HCT116 (cell line): Measurements from ENCODE around the gene HK2. TPM values are rescaled to one million over a fixed set of nuclear protein-coding genes. Genes with fewer than 3 reads are reported as not detected.

ENCODE experiments used
- ATAC-seq: fragments of 200-7000 bp; cut with Tn5 transposase; 2 replicates; pipeline ENCODE4 v1.9.1; 2020; ENCODE audit warnings: mild to moderate bottlenecking, moderate library complexity
- BruUV-seq: library from RNA; stranded (reverse); fragments of 400-500 nt; replicated peaks from 2 replicates; lab custom pipeline; 2021; lab: Mats Ljungman, UMichigan
- CTCF ChIA-PET: fragments of 300-600 bp; sonication (Branson Sonifier 250); formaldehyde crosslinking; loops from one replicate; lab custom pipeline; 2021; ENCODE audit warnings: antibody characterized with exemption; lab: Charles Lee
- POLR2A ChIA-PET: fragments of 300-600, 350-600 bp; sonication (Branson Sonifier 250); formaldehyde crosslinking; loops from one replicate; lab custom pipeline; 2021; ENCODE audit warnings: antibody characterized with exemption; lab: Charles Lee
- RAD21 ChIA-PET, 2 experiments: fragments of 300-600 bp; sonication (Branson Sonifier 250); formaldehyde crosslinking; loops; one replicate each; lab custom pipeline; 2023; ENCODE audit warnings: low total read pairs in 2 of 2; ENCODE audit not compliant: uncharacterized antibody in 2 of 2, unreplicated experiment in 2 of 2, low non-redundant PET in 1 of 2; lab: Charles Lee
- DNase-seq: peaks from one replicate; pipeline ENCODE4 v3.0.0-alpha.2; 2010; ENCODE audit warnings: low read depth, low spot score
- H2AFZ ChIP-seq: fragments of 200-600 bp; shearing (Covaris generic), sonication (generic); 2 replicates; pipeline ENCODE4 v1.6.1; 2017; ENCODE audit warnings: low read depth, mixed run types, mixed read lengths, antibody characterized with exemption, low read length; ENCODE audit not compliant: poor library complexity, severe bottlenecking
- H3K27ac ChIP-seq: 2 replicates; pipeline ENCODE4 v1.5.1; 2012; ENCODE audit warnings: low read depth, low read length
- H3K27me3 ChIP-seq: fragments of 200-600 bp; sonication (generic); 2 replicates; pipeline ENCODE4 v1.6.1; 2016; ENCODE audit warnings: mixed run types, low read length, mixed read lengths; ENCODE audit not compliant: insufficient read depth
- H3K36me3 ChIP-seq, 2 experiments: fragments of 200-500 bp in 1 of 2; fragments of 200-600 bp in 1 of 2; sonication (Bioruptor generic) in 1 of 2; sonication (generic) in 1 of 2; 2 replicates each; pipeline versions ENCODE4 v1.5.1 to v1.6.1; 2014 to 2016; ENCODE audit warnings: low read length in 2 of 2, inconsistent platforms in 1 of 2, mixed read lengths in 1 of 2, mixed run types in 1 of 2; ENCODE audit not compliant: insufficient read depth in 2 of 2, control insufficient read depth in 1 of 2
- H3K4me1 ChIP-seq, 2 experiments: fragments of 200-600 bp in 1 of 2; sonication (generic) in 1 of 2; 2 replicates each; pipeline versions ENCODE4 v1.5.1 to v1.6.1; 2012 to 2017; ENCODE audit warnings: low read length in 2 of 2, inconsistent platforms in 1 of 2, mild to moderate bottlenecking in 1 of 2, mixed read lengths in 1 of 2, mixed run types in 1 of 2, moderate library complexity in 1 of 2; ENCODE audit not compliant: insufficient read depth in 2 of 2, control insufficient read depth in 1 of 2
- H3K4me2 ChIP-seq: fragments of 200-600 bp; sonication (generic); 2 replicates; pipeline ENCODE4 v1.6.1; 2017; ENCODE audit warnings: mixed run types, low read length, mixed read lengths
- H3K4me3 ChIP-seq, 2 experiments: fragments of 200-600 bp in 1 of 2; sonication (generic) in 1 of 2; replicated peaks in 1 of 2; 2 replicates each; pipeline ENCODE4 v1.5.1; 2011 to 2016; ENCODE audit warnings: low read length in 2 of 2, control low read depth in 1 of 2, low read depth in 1 of 2, mild to moderate bottlenecking in 1 of 2, mixed read lengths in 1 of 2, mixed run types in 1 of 2
- H3K79me2 ChIP-seq: fragments of 200-600 bp; sonication (generic); 2 replicates; pipeline ENCODE4 v1.6.1; 2017; ENCODE audit warnings: mild to moderate bottlenecking, mixed run types, low read length, moderate library complexity, mixed read lengths; ENCODE audit not compliant: insufficient read depth
- H3K9ac ChIP-seq: fragments of 200-600 bp; sonication (generic); 2 replicates; pipeline ENCODE4 v1.6.1; 2016; ENCODE audit warnings: low read length, mixed read lengths
- H3K9me2 ChIP-seq: fragments of 200-600 bp; sonication (generic), shearing (Covaris generic); 2 replicates; pipeline ENCODE4 v1.6.1; 2017; ENCODE audit warnings: mixed run types, mild to moderate bottlenecking, moderate library complexity; ENCODE audit not compliant: insufficient read depth
- H3K9me3 ChIP-seq, 2 experiments: fragments of 200-500 bp in 1 of 2; fragments of 200-600 bp in 1 of 2; sonication (Bioruptor generic) in 1 of 2; sonication (generic) in 1 of 2; 2 replicates each; pipeline ENCODE4 v1.6.1; 2014 to 2017; ENCODE audit warnings: low read length in 2 of 2, mixed read lengths in 2 of 2, inconsistent platforms in 1 of 2, low read depth in 1 of 2, mild to moderate bottlenecking in 1 of 2, mixed run types in 1 of 2, moderate library complexity in 1 of 2; ENCODE audit not compliant: control insufficient read depth in 1 of 2, insufficient read depth in 1 of 2
- H4K20me1 ChIP-seq: fragments of 200-600 bp; sonication (generic), shearing (Covaris generic); 2 replicates; pipeline ENCODE4 v1.6.1; 2017; ENCODE audit warnings: mixed run types, mild to moderate bottlenecking, moderate library complexity; ENCODE audit not compliant: insufficient read depth
- CTCF ChIP-seq, 3 experiments: fragments of 200-600 bp in 1 of 3; sonication (generic) in 1 of 3; IDR thresholded peaks in 2 of 3; conservative IDR thresholded peaks in 1 of 3; 2 replicates each; pipeline ENCODE4 v1.5.1; 2012 to 2017; ENCODE audit warnings: low read depth in 2 of 3, low read length in 2 of 3, antibody characterized with exemption in 1 of 3, borderline replicate concordance in 1 of 3, control low read depth in 1 of 3, mild to moderate bottlenecking in 1 of 3, mixed read lengths in 1 of 3, mixed run types in 1 of 3, moderate library complexity in 1 of 3; ENCODE audit not compliant: insufficient read depth in 1 of 3
- EGR1 ChIP-seq: IDR thresholded peaks from 2 replicates; pipeline ENCODE4 v1.6.1; 2012; ENCODE audit warnings: low read depth
- EZH2 ChIP-seq: fragments of 200-600 bp; sonication (generic); IDR thresholded peaks from 2 replicates; pipeline ENCODE4 v1.6.1; 2017; ENCODE audit warnings: antibody characterized with exemption, mixed run types
- JUND ChIP-seq: IDR thresholded peaks from 2 replicates; pipeline ENCODE4 v1.6.1; 2012
- RAD21 ChIP-seq: IDR thresholded peaks from 2 replicates; pipeline ENCODE4 v1.6.1; 2012; ENCODE audit warnings: low read depth, mild to moderate bottlenecking
- REST ChIP-seq: IDR thresholded peaks from 2 replicates; pipeline ENCODE4 v1.6.1; 2012; ENCODE audit warnings: low read depth
- SIN3A ChIP-seq: IDR thresholded peaks from 2 replicates; pipeline ENCODE4 v1.6.1; 2012; ENCODE audit warnings: low read depth
- SP1 ChIP-seq: IDR thresholded peaks from 2 replicates; pipeline ENCODE4 v1.6.1; 2012; ENCODE audit warnings: low read depth
- TCF7L2 ChIP-seq: IDR thresholded peaks from 2 replicates; pipeline ENCODE4 v1.7.0; 2011; ENCODE audit warnings: borderline replicate concordance, inconsistent platforms; ENCODE audit not compliant: insufficient read depth, insufficient read length; ENCODE audit errors: extremely low read depth
- ZFX ChIP-seq: fragments of 450-650 bp; IDR thresholded peaks from 2 replicates; pipeline ENCODE4 v1.6.1; 2017
- ZNF274 ChIP-seq: fragments of 200-500 bp; sonication (Bioruptor generic); IDR thresholded peaks from 2 replicates; pipeline ENCODE4 v1.6.1; 2014; ENCODE audit warnings: mild to moderate bottlenecking, low read depth, low read length, inconsistent platforms
- intact Hi-C: fragments of 100-400 bp; cut with micrococcal nuclease; formaldehyde crosslinking; loops from 2 replicates; pipeline ENCODE4 v1.10.0; 2022
- total RNA-seq: library from RNA; stranded (reverse); gene quantifications from one replicate; pipeline ENCODE4 v1.2.1, GENCODE V29; 2021; ENCODE audit not compliant: unreplicated experiment
- TF ChIP-seq, protein P1 (sequence below): IDR thresholded peaks from 2 replicates; pipeline ENCODE4 v1.6.1; 2012
- TF ChIP-seq, protein P2 (sequence below): IDR thresholded peaks from 2 replicates; pipeline ENCODE4 v1.6.1; 2012

Gene HK2
- total RNA-seq, 1 experiment from 2014 or later: 42.5 TPM

GRCh38 chr2:74860521-74860920 is 26.6 kb downstream of the HK2 start:
- TF ChIP-seq RAD21: no peak
- no peak for TF ChIP-seq JUND
- TF ChIP-seq, protein P1, sequence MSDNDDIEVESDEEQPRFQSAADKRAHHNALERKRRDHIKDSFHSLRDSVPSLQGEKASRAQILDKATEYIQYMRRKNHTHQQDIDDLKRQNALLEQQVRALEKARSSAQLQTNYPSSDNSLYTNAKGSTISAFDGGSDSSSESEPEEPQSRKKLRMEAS: no peak
- no peak for TF ChIP-seq EGR1
- TF ChIP-seq, protein P2, sequence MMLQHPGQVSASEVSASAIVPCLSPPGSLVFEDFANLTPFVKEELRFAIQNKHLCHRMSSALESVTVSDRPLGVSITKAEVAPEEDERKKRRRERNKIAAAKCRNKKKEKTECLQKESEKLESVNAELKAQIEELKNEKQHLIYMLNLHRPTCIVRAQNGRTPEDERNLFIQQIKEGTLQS: no peak
- no peak overlapping the region for H3K27ac ChIP-seq
- no peaks in the 10 kb centered on the region for H3K9me3 ChIP-seq
- no peaks in the 10 kb centered on the region for H4K20me1 ChIP-seq
- no peak overlapping the region for H3K9ac ChIP-seq
- ChIA-PET POLR2A (no interaction called here), RAD21 (no interaction called here), CTCF (no interaction called here)
- H3K79me2 ChIP-seq: peaks cover 46% of the 10 kb centered on the region
- H2AFZ ChIP-seq: no peak overlapping the region
- no peaks in the 10 kb centered on the region for H3K9me2 ChIP-seq
- intact Hi-C loops: no loop called here
- H3K27me3 ChIP-seq: no peaks in the 10 kb centered on the region
- peaks cover 7 to 11% of the 10 kb centered on the region in 2 experiments; a peak in 3 of 4 replicates for H3K36me3 ChIP-seq
- DNase-seq: no peak
- no peak overlapping the region for H3K4me3 ChIP-seq
- H3K4me2 ChIP-seq: no peak overlapping the region
- no peak for ATAC-seq
- H3K4me1 ChIP-seq: peaks cover 30 to 39% of the 10 kb centered on the region in 2 experiments
- no TSS peak for BruUV-seq

DNA sequence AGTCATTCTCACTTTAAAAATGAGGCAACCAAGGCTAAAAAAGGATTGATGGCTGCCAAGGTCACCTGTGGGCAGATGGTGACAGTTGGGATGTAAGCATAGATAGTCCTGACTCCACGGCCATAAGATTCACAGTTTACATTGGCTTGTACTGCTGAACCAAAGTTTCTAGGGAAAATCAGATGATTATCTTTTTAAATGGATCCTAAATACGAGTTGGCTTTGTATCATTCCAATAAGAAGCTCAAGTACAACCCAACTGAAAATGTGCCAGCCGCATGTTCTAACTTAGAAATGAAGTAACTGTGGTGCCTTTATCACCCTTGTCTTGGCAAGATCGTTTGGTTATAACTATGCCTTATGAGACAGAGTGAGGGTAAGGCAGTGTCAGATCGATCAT is 27.6 kb downstream of the HK2 start:
- Histone ChIP-seq H3K79me2 (peaks cover 51% of the 10 kb centered on the region), H2AFZ (no peak overlapping the region), H3K27ac (no peak overlapping the region), H3K9ac (no peak overlapping the region), H3K27me3 (no peaks in the 10 kb centered on the region), H3K9me3 (no peaks in the 10 kb centered on the region), H3K4me3 (no peak overlapping the region), H3K9me2 (no peaks in the 10 kb centered on the region), H4K20me1 (0 out of 2 replicates have a peak, but pooled peaks cover 1% of the 10 kb centered on the region), H3K4me1 (peaks cover 40 to 49% of the 10 kb centered on the region in 2 experiments), H3K36me3 (peaks cover 2 to 6% of the 10 kb centered on the region in 2 experiments; a peak in 3 of 4 replicates), H3K4me2 (no peak overlapping the region)
- ATAC-seq (no peak), DNase-seq (no peak)
- CTCF ChIA-PET: no interaction called here
- RAD21 ChIA-PET: no interaction called here
- no TSS peak for BruUV-seq
- intact Hi-C loops: no loop called here
- POLR2A ChIA-PET: no interaction called here
- no peak for TF ChIP-seq EZH2
- no peak for TF ChIP-seq ZNF274
- no peak for TF ChIP-seq SIN3A
- no peak for TF ChIP-seq TCF7L2
- TF ChIP-seq REST: no peak
- TF ChIP-seq CTCF (IDR thresholded peaks at IDR 0.05 in 2 of 3, conservative IDR thresholded peaks at IDR 0.05 in 1 of 3; ENCODE audit: borderline replicate concordance in 1 of 3, insufficient read depth in 1 of 3, low read depth in 2 of 3, low read length in 2 of 3): no peak
- TF ChIP-seq SP1: no peak
- TF ChIP-seq ZFX: no peak
